Keratinocyte (primary cell): ENCODE data around the gene MARVELD2. TPM values are rescaled to one million over a fixed set of nuclear protein-coding genes. Genes with fewer than 3 reads are reported as not detected.
"Not testable (repeated sequence)": the region's sequence is repeated elsewhere in the genome, so short reads cannot be mapped to it uniquely, and the experiment has no call there.

ENCODE experiments used
- DNase-seq: peaks from one replicate; pipeline ENCODE4 v3.0.0-alpha.2; 2011; ENCODE audit warnings: low read depth, missing footprints, low spot score
- FAIRE-seq: peaks from 2 replicates; lab custom pipeline; 2011; peaks lifted over from hg19 to GRCh38; lab: Jason Lieb, UNC
- H2AFZ ChIP-seq: 2 replicates; pipeline ENCODE4 v1.6.0; 2012; ENCODE audit warnings: low read length, control low read depth, inconsistent platforms; ENCODE audit not compliant: control insufficient read depth
- H3K27ac ChIP-seq: 2 replicates; pipeline ENCODE4 v1.5.1; 2011; ENCODE audit warnings: low read length; ENCODE audit not compliant: control insufficient read depth, insufficient read depth
- H3K27me3 ChIP-seq: 3 replicates; pipeline ENCODE4 v1.6.0; 2011; ENCODE audit warnings: low read length; ENCODE audit not compliant: control insufficient read depth, insufficient read depth; ENCODE audit errors: extremely low read depth
- H3K36me3 ChIP-seq, 2 experiments: 2 replicates in 1 of 2; 3 replicates in 1 of 2; pipeline ENCODE4 v1.5.1; 2011; ENCODE audit warnings: low read length in 2 of 2, mild to moderate bottlenecking in 1 of 2; ENCODE audit not compliant: control insufficient read depth in 2 of 2, insufficient read depth in 2 of 2; ENCODE audit errors: extremely low read depth in 1 of 2
- H3K4me1 ChIP-seq: 3 replicates; pipeline ENCODE4 v1.5.1; 2011; ENCODE audit warnings: low read length; ENCODE audit not compliant: control insufficient read depth, insufficient read depth; ENCODE audit errors: extremely low read depth
- H3K4me2 ChIP-seq: 3 replicates; pipeline ENCODE4 v1.6.0; 2011; ENCODE audit warnings: low read depth, low read length; ENCODE audit not compliant: control insufficient read depth, insufficient read depth; ENCODE audit errors: extremely low read depth
- H3K4me3 ChIP-seq, 3 experiments: fragments of 200-600 bp in 1 of 3; sonication (generic) in 1 of 3; 2 replicates in 2 of 3; 3 replicates in 1 of 3; pipeline ENCODE4 v1.5.1; 2011 to 2016; ENCODE audit warnings: low read length in 3 of 3, mild to moderate bottlenecking in 3 of 3, control low read depth in 2 of 3, inconsistent platforms in 1 of 3, low read depth in 1 of 3, mixed read lengths in 1 of 3, mixed run types in 1 of 3, moderate library complexity in 1 of 3; ENCODE audit not compliant: control insufficient read depth in 2 of 3, insufficient read depth in 2 of 3; ENCODE audit errors: extremely low read depth in 1 of 3
- H3K79me2 ChIP-seq: 2 replicates; pipeline ENCODE4 v1.6.0; 2012; ENCODE audit warnings: low read length; ENCODE audit not compliant: control insufficient read depth, insufficient read depth
- H3K9ac ChIP-seq: 3 replicates; pipeline ENCODE4 v1.6.0; 2011; ENCODE audit warnings: low read length; ENCODE audit not compliant: control insufficient read depth, insufficient read depth; ENCODE audit errors: extremely low read depth
- H3K9me1 ChIP-seq: 3 replicates; pipeline ENCODE4 v1.6.0; 2011; ENCODE audit warnings: low read length; ENCODE audit not compliant: control insufficient read depth, insufficient read depth; ENCODE audit errors: extremely low read depth
- H3K9me3 ChIP-seq: 2 replicates; pipeline ENCODE4 v1.5.1; 2012; ENCODE audit warnings: low read depth, low read length; ENCODE audit not compliant: control insufficient read depth
- H4K20me1 ChIP-seq: 3 replicates; pipeline ENCODE4 v1.6.0; 2011; ENCODE audit warnings: low read length; ENCODE audit not compliant: control insufficient read depth, insufficient read depth; ENCODE audit errors: extremely low read depth
- CTCF ChIP-seq, 3 experiments: IDR thresholded peaks in 1 of 3; conservative IDR thresholded peaks in 1 of 3; optimal IDR thresholded peaks in 1 of 3; 2 replicates in 2 of 3; 3 replicates in 1 of 3; pipeline versions ENCODE3 to v1.5.1; 2011; ENCODE audit warnings: low read length in 3 of 3, mild to moderate bottlenecking in 3 of 3, moderate library complexity in 2 of 3, control low read depth in 1 of 3, inconsistent platforms in 1 of 3; ENCODE audit not compliant: insufficient read depth in 2 of 3; ENCODE audit errors: extremely low read depth in 1 of 3
- EZH2 ChIP-seq: IDR thresholded peaks from one replicate; pipeline ENCODE4 v1.6.1; 2012; ENCODE audit warnings: inconsistent platforms, mild to moderate bottlenecking, low read length, moderate library complexity
- dilution Hi-C: fragments of 300-500 bp; cut with MboI; formaldehyde crosslinking; loops from one replicate; pipeline ENCODE4 v1.7.0; 2020; ENCODE audit warnings: low sequenced_read_pairs; ENCODE audit not compliant: extremely low pct_ligation_motif_present
- polyA plus RNA-seq, 5 experiments: library from polyadenylated mRNA; depleted of rRNA in 3 of 5; stranded (reverse) in 3 of 5; stranded (forward) in 1 of 5; unstranded in 1 of 5; fragments of >200 nt; gene quantifications; 1 replicate in 1 of 5; 2 replicates in 3 of 5; 3 replicates in 1 of 5; pipeline versions ENCODE4 v1.2.1 to v1.2.3, GENCODE V29; 2011 to 2012; ENCODE audit warnings: missing spikeins in 2 of 5, low read depth in 1 of 5, low replicate concordance in 1 of 5

MARVELD2 gene
- polyA plus RNA-seq, 1 donor (not counting 4 experiments of a cell fraction or from before 2014, with no cell fraction given) = 17.6 TPM

DNA sequence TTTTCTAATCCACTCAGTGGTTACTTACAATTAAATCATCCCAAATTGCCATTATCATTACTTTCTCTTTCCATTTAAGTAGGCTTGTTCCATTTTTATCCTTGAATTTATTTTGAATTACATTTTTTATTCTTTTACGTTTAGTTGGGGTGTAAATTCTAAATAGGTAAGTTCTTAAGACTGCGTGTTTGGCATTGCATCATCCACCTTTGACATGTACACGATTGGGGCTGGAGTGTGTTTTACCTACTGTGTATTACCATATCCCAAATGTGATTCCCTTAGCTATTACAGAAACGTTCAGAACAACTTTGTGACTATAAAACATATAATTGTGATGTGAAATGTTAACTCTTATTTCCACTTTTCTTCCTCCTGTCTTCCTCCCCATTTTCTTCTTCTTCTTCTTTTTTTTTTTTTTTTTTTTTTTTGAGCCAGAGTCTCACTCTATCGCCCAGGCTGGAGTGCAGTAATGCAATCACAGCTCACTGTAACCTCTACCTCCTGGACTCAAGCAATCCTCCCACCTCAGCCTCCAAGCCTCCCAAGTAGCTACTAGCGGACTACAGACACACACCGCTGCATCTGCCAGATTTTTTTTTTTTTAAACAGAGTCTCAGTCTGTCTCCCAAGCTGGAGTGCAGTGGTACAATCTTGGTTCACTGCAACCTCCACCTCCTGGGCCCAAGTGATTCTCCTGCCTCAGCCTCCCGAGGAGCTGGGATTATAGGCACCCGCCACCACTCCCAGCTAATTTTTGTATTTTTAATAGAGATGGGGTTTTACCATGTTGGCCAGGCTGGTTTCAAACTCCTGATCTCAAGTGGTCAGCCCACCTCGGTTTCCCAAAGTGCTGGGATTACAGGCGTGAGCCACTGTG lies 16.7 kb downstream of the MARVELD2 start:
- FAIRE-seq (no peak), DNase-seq (no peak)
- Histone ChIP-seq H3K4me1 (no peaks in the 10 kb centered on the region), H3K4me3 (no peak overlapping the region), H2AFZ (no peak overlapping the region), H3K79me2 (no peaks in the 10 kb centered on the region), H3K27me3 (no peaks in the 10 kb centered on the region), H3K27ac (no peak overlapping the region), H3K9me3 (no peaks in the 10 kb centered on the region), H3K9ac (no peak overlapping the region), H3K4me2 (no peak overlapping the region), H3K9me1 (no peaks in the 10 kb centered on the region), H4K20me1 (no peaks in the 10 kb centered on the region), H3K36me3 (peaks cover 4 to 8% of the 10 kb centered on the region in 2 experiments)
- TF ChIP-seq EZH2 = no peak
- no peak for TF ChIP-seq CTCF (optimal IDR thresholded peaks at IDR 0.05 in 1 of 3, IDR thresholded peaks at IDR 0.05 in 1 of 3, conservative IDR thresholded peaks at IDR 0.05 in 1 of 3; ENCODE audit: extremely low read depth in 1 of 3, insufficient read depth in 2 of 3, low read length in 3 of 3)
- dilution Hi-C loops = no loop called here

DNA sequence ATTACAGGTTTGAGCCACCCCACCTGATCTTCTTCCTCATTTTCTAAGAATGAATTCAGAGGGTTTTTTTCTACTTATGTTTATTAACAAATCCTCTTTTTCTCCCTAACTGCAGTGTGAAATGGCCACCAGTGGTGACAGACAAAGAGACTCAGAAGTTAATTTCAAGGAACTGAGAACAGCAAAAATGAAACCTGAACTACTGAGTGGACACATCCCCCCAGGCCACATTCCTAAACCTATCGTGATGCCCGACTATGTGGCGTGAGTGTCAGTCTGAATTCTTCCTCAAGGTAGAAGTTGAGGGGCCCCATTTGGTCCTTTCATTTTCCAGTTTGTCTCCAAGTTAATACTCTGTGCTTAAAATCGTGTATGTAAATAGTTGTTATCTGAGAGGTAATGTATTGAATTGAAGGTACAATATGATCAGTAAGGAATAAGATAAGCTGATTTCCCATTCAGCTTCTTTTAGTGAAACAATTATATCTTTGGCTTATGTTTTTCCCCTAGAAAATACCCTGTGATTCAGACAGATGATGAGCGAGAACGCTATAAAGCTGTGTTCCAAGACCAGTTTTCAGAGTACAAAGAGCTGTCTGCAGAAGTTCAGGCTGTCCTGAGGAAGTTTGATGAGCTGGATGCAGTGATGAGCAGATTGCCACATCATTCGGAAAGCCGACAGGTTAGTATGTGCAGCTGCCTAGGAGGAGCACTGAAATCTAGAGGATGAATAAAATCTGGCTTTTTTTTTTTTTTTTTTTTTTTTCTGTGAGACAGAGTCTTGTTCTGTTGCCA lies 17.7 kb downstream of the MARVELD2 start:
- H3K36me3 ChIP-seq = peaks cover 4 to 8% of the 10 kb centered on the region in 2 experiments
- H2AFZ ChIP-seq = no peak overlapping the region
- no peaks in the 10 kb centered on the region for H3K79me2 ChIP-seq
- no peaks in the 10 kb centered on the region for H3K27me3 ChIP-seq
- H3K4me1 ChIP-seq = no peaks in the 10 kb centered on the region
- no peak for DNase-seq
- no peak overlapping the region for H3K27ac ChIP-seq
- dilution Hi-C loops = no loop called here
- H3K9me3 ChIP-seq = no peaks in the 10 kb centered on the region
- H3K4me2 ChIP-seq = no peak overlapping the region
- no peaks in the 10 kb centered on the region for H3K9me1 ChIP-seq
- no peaks in the 10 kb centered on the region for H4K20me1 ChIP-seq
- FAIRE-seq = no peak
- no peak overlapping the region for H3K9ac ChIP-seq
- no peak for TF ChIP-seq CTCF (optimal IDR thresholded peaks at IDR 0.05 in 1 of 3, IDR thresholded peaks at IDR 0.05 in 1 of 3, conservative IDR thresholded peaks at IDR 0.05 in 1 of 3; ENCODE audit: extremely low read depth in 1 of 3, insufficient read depth in 2 of 3, low read length in 3 of 3)
- TF ChIP-seq EZH2 = no peak
- H3K4me3 ChIP-seq = no peak overlapping the region

- H3K4me2 ChIP-seq, H3K9me1 ChIP-seq, FAIRE-seq, dilution Hi-C loops, H3K27me3 ChIP-seq, H3K4me1 ChIP-seq, H3K4me3 ChIP-seq, H3K36me3 ChIP-seq, H3K27ac ChIP-seq, H4K20me1 ChIP-seq, DNase-seq, H3K9ac ChIP-seq, H3K79me2 ChIP-seq, H2AFZ ChIP-seq, H3K9me3 ChIP-seq: not testable (repeated sequence)
Observed at GRCh38 chr5:69435276-69435884, 20.5 kb downstream of the MARVELD2 start.
